DMS153 treated with DMSO at 0.1 percent for 48 hours (cell line): ENCODE results near the gene PRKD1.
A peak's percentile ranks its signal among the peaks of the same experiment; 100 is the strongest.
"Not testable (repeated sequence)": the region's sequence is repeated elsewhere in the genome, so short reads cannot be mapped to it uniquely, and the experiment has no call there.

ENCODE experiments used
- DNase-seq: peaks from one replicate; lab custom pipeline; 2025; ENCODE audit not compliant: unreplicated experiment; lab: John Stamatoyannopoulos, UW

The PRKD1 gene

GRCh38 chr14:29905543-29905942 is 22.1 kb downstream of the PRKD1 start:
- no peak for DNase-seq

- DNase-seq: no peak
These were observed 26.9 kb downstream of the PRKD1 start for GRCh38 chr14:29900609-29901350.

DNA sequence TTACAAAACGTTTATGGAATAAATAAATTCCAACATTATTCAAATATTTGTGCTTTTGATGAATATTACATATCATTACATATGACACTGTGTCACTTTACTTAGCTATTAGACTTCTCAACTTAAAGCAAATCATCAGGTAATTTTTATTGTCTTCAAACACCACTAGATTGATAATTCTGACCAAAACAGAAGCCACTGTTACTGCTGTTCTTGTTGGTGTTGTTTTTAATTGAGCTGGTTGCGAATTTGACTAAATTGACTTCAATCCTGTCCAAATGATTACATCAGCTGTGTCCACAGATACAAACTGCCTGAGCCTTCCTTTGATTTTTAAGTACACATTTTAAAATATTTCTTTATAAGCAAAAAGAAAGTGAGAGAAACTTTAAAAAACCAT is 29.2 kb downstream of the PRKD1 start:
- no peak for DNase-seq

- DNase-seq: no peak
These were observed 30.5 kb downstream of the PRKD1 start for GRCh38 chr14:29897181-29897580.

GRCh38 chr14:29896354-29896821 is 31.3 kb downstream of the PRKD1 start:
- DNase-seq: peak; percentile 74

GRCh38 chr14:29895591-29896083 is 32.0 kb downstream of the PRKD1 start:
- DNase-seq: peak; percentile 29

DNA sequence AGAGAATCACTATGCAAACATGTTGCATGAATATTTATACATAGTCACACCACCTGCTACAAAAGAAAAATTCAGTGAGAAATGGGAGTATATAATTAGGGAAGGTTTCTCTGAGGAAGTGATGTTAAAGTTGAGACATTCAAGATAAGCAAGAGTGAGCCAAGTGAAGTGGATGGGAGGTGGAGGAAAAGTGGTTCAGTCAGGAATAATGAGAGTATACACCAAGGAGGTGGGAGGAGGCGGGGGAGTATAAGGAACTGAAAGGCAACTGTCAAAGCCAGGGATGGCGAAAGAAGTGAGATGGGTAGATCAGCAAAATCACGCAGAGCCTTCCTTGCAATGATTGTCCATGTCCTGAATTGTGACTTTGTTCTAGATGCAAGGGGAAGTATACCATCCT is 33.7 kb downstream of the PRKD1 start:
- no peak for DNase-seq

DNA sequence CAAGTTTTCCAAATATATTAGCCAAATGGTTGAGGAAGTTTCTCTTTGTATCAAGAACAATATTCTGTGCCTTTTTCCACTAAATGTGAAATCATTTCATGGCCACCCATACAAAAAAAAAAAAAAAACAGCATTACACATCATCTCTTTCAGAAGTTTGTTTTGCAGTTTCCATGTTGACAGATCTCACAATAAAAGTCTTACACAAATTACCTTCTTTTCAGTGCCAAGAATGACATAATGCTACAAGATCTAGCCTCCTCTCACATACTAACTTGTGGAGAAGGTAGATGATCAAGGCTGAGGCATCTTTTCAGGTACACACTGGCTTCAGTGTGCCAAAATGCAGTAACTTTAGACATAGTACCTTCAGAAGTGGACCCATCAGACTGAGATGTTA is 35.3 kb downstream of the PRKD1 start:
- no peak for DNase-seq

- DNase-seq: no peak
These were observed 41.7 kb downstream of the PRKD1 start for GRCh38 chr14:29885988-29886387.

GRCh38 chr14:29868000-29868399 is 59.6 kb downstream of the PRKD1 start:
- no peak for DNase-seq

- DNase-seq: peak; percentile 85
These were observed 62.3 kb downstream of the PRKD1 start for GRCh38 chr14:29865299-29865698.

DNA sequence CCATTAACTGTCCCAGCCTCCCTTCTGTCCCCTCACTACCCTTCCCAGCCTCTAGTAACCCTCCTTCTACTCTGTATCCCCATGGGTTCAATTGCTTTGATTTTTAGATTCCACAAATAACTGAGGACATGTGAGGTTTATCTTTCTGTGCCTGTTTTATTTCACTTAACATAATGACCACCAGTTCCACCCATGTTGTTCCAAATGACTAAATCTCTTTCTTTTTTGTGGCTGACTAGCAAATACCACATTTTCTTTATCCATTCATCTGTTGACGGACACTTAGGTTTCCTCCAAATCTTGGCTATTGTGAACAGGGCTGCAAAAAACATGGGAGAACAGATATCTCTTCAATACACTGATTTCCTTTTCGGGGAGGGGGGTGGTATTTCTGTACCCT is 65.7 kb downstream of the PRKD1 start:
- no peak for DNase-seq

DNA sequence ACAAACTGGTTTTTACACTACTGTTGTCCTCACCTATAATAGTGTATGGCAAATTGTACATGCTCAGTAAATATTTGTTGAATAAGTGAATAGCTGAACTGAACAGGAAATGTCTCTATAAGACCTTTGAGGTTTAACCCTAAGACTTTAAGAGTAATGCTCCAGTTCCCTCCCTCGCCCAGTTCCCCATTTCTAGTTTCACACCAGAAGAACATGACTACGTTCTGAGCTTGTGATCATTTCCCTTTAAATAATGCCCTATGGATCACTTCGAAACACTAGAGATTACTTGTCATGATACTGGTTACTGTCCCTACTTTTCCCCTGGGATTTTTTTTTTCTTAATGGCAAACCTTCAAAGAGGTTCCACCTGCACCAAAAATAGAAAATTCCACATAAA is 69.3 kb downstream of the PRKD1 start:
- no peak for DNase-seq

- DNase-seq: no peak
These were observed 70.1 kb downstream of the PRKD1 start for GRCh38 chr14:29857551-29857950.

DNA sequence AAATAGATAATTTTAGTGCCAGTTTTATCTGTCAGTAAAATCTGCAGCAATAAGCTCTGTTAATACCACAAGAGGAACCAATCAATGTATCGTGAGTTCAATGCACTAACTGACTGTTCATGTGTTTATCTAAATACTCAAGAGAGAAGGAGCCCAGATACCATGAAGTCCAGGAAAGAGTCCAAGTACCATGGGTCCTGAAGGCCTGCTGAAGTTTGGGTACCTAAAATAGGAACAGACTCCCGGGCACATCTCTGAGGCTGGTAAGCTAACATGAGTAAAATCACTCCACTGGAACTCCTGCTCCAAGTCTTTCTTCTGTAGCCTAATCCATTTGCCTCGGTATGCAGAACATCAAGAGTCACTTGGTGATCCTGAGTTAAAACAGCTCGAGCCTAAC is 71.1 kb downstream of the PRKD1 start:
- no peak for DNase-seq

GRCh38 chr14:29853691-29854090 is 74.0 kb downstream of the PRKD1 start:
- DNase-seq: not testable (repeated sequence)

DNA sequence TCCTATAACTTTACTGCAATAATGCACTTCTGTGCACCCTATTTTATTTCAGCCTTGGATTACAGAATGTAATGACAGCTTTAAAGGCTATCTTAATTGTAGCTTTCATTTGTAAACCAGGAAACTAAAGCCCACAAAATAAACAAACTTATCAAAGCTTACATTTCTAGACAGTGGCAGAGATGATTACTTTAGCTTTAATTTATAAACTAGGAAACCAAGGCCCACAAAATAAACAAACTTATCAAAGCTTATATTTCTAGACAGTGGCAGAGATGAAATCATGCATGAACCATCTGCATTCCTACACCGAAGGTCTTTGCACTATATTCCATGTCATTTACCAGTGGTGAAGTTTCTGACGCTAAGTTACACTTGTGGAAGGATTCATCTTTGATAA is 74.4 kb downstream of the PRKD1 start:
- no peak for DNase-seq

GRCh38 chr14:29851397-29851796 is 76.2 kb downstream of the PRKD1 start:
- no peak for DNase-seq

DNA sequence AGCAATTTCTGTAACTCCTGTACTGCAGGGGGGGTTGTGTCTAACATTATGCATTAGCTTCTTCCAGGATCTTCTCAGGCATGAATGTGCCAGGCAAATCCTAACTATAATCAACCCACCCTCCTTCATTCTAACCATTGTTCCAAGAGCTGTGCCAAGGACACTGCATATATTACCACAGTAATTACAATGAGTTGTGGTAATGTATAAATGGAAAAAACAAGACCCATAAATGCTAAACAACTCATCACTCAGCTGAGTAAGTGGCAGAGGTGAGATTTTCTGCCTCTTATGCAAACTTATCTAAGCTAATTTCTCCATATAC is 80.6 kb downstream of the PRKD1 start:
- no peak for DNase-seq

DNA sequence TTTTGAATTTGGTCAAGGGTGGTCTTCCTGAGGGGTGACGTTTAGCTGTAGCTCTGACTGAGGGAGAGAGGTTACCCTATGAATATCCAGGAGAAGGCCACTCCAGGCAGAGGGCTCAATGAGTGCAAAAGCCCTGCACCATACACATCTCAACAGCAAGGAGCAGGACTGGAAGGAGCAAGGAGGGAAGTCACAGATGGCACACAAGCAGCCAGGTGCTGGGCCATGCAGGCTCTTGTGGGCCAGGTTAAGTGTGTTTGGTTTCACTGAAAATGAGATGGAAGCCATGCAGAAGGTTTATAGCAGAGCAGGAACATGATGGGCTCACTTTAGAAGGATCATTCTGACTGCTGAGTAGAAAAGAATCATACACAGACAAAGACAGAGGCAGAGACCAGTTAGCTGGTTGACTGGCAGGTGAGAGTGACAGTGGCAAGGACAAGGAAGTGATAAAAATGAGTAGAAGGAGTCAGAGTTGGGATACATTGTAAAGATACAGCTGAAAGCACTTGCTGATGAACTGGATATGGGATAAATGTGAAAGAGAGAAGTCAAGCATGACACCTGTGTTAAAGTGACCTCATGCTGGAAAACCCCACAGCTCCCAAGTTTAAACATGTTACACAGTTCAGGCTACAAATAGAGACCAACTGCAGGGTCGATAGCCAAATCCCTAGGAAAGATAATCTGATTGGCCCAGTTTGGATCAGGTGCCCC is 81.2 kb downstream of the PRKD1 start:
- peak; percentile 28 for DNase-seq

DNA sequence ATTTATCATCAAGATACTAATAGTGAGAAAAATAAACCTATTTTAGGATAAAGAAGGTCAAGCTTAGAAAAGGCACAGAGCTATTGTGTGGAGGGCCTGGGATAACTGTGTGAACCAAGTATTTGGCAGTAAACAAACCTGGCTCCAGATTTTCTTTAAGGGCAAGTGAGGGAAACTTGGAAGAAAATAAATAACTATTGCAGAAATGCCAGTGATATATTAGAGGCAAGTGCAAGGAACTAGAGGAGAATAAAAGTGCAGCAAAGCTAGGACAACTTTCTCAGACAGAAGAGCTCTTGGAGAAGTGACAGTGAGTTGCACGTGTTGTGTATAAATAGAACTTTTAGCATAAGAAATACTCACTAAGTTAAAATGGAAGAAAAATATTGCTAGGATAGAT is 83.7 kb downstream of the PRKD1 start:
- DNase-seq: no peak

DNA sequence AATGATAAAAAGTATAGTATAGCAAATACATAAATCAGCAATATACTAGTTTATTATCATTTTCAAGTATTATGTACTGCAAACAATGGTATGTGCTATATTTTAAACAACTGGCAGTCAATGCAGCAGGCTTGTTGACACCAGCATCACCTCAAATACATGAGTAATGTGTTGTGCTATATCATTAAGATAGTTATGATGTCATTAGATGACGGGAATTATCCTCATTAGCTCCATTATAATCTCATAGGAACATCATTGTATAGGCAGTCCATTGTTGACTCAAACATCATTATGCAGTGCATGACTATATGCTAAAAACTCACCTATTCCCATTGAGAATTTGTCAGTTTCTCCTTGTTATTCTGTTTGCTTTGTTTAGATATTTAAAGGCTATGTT is 85.4 kb downstream of the PRKD1 start:
- no peak for DNase-seq
